Measurements from ENCODE around the gene ESF1.

Gene ESF1

DNA sequence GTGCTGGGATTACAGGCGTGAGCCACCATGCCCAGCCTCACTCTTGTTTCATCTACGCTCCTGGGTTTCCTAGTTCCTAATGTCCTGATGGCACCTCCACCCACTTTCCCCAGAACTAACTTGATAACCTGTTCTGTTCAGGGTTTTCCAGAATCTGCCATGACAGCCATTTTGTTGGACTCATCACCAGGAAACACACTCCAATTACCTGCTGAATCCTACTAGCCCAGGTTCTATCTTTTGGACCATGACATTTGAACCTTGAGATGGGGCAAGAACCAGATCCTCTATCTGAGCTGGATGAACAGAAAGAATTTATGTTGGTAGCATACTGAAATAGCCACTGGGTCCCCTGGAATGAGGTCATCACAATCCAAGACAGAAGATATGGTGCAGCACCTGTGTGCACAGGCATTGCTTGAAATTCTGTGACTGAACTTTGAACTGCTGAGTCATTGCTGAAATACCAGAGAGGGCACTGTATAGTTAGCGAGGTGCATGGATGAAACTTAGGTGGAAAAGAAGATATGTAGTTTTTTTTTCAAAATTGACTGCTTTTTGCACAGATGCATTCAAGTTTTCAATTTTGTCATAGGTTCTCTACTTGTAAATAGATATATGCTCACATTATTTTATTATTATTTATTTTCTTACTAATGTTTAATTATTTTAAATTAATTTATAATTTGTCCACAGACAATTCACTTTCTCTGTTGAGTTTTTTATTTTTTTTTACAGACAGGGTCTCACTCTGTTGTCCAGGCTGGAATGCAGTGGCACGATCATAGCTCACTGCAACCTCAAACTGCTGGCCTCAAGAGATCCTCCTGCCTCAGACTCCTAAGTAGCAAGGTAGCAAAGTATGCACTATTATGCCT lies 103.2 kb downstream of the ESF1 start:
- DNase-seq, result no peak

DNA sequence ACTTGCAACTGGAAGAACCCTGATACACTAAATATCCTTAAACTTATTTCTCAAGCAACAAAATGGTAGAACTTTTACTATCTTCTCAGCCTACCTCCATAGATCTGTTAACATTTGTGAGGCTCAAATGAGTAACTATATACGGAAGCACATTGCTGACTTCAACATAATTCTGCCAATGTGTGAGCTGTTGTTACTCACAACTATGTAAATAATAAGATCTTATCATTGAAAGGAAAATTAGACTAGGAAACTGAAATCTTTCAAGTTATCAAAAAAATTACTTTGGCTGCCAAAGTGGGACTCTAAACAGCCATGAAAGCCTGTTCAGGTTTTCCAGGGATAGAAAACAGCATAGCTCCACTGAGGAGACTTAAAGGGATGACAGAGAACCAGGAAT lies 105.8 kb downstream of the ESF1 start:
- no peak for DNase-seq

DNA sequence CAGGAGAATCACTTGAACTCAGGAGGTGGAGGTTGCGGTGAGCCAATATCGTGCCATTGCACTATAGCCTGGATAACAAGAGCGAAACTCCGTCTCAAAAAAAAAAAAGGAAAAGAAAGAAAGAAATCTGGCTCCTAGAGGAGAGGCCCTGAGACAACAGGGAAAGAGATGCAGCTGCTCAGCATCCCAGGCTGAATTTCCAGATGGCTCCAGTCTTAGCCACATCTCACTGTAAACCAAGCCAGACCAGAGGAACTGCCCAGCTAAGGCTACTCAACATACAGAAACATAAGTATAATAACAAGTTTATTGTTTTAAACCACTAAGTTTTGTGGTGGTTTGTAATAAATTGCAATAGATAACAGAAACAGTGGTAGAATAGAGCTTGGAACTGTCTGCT lies 107.5 kb downstream of the ESF1 start:
- DNase-seq, result no peak

DNA sequence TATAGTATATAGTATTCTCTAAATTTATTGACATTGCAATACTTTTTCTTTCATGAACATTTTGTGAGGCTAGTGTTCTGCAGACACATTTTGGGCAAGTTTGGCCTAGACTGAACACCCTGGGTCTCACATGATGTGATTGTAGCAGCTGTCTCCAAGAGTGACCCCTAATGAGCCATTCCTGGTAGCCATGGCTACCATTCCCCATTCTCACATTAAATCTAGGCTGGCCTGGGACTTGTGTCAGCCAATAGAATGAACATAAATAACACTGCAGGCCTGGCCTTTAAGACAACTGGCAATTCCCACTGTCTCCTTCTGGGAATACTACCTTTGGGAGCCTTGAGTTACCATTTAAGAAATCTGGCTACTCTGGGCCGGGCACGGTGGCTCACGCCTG lies 108.0 kb downstream of the ESF1 start:
- no peak for DNase-seq

DNA sequence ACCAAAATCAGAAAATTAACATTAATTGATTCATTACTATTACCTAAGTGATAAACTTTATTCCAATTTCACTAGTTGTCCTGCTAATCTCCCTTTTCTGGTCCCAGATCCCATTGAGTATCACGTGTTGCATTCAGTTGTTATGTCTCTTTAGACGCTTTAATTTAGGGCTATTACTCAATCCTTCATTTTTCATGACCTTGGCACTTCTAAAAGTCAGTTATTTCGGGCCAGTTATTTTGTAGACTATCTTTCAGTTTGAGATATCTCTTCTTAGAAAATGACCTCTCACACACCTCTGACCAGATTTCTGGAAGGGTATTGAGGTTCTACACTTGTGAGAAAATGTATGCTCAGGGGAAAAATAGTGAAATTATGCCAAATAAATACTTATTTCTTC lies 112.0 kb downstream of the ESF1 start:
- no peak for DNase-seq

DNA sequence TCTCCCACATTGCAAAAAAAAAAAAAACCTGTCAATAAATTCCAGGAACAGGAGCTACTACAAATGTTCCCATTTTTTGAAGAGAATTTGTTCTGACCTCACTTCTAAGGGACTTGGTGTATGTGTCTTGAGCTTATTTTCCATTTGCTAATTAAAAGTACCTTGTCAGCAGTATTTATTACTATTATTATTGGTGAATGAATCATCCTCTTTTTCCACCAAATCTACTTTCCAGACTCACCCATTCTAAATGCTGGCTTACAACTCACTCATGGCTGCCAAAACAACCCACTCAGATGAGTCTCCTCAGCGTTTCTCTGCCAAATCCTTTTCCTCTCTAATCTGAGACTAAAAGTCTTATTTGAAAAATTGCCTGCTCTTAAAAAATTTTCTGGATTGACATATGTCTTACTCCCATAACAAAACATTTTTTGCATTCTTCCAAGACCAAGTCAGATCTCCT lies 112.8 kb downstream of the ESF1 start:
- DNase-seq, result peak in 7 of 58 donors; percentile 1 to 39 (median 7)

DNA sequence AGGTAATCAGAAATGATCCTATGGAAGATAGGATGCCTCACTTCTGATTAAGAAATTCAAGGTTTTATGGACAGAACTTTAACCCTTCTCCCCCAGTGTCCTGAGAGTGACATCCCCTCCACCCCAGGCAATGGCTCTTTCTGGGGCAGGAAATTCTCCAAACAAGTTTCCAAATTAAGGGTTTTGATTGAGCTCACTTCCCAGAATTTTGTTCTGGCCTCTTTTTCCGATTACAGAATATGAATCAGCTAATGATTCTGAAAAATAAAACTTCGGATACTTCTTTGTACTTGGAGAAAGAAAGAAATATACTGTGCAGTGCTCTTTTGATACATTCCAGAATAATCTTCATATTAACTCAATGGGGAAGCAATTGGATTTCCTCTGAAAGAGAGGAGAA lies 113.2 kb downstream of the ESF1 start:
- DNase-seq, result no peak

DNA sequence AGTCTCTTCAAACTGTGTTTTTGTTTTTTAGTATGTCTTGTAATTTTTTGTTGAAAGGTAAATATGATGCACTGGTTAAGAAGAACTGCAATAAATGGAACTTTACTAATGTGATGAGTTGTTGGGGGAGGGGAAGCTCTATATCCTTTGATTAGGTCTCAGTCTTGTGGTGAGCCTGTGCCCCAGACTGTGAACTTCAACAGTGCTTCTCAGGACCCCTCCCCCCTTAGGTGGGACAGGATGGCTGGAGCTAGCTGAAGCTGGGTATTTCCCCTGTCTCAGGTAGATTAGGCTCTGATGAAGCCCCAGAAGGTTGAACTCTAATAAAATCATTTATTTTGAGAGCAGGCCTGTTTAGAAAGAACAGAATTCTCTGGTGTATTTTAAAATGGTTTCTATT lies 114.6 kb downstream of the ESF1 start:
- no peak for DNase-seq

DNA sequence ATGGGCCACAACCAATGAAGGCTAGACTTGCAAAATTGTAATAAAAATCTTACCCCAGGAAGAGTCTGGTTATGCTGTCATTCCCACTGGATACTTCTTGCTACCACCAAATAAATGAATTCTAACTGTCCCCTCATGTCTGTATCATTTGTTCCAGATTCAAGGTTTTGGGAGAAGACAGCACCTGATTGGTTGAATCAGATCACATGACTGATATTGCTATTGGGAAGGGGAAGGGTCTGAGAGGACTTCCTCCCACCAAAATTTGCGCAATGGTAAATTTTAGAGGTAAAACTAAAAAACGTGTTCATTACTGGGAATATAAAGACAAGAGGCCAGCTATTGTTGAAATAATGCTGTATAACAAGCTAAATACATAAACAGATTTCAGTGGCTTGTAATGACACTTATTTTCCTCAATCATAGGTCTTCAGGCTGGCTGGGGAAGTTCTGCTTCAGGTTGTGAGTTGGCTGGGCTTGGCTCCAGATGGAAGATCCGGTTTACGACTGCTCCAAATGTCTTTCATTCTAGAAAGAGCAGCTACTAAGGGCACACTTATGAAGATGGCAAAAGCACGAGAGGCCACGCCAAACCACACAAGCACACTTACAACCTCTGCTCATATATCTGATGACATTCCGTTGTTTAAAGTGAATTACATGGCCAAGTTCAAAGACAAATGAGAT lies 118.9 kb downstream of the ESF1 start:
- no peak for DNase-seq

Data from anterior cingulate cortex (tissue), 58 donors.